A549 (cell line): Measurements from ENCODE around the gene RBP3.

Experiments used
- CHD4 ChIP-seq: fragments of 200-600 bp; sonication (generic); IDR thresholded peaks from 2 replicates; pipeline ENCODE4 v1.6.1; 2016; ENCODE audit warnings: antibody characterized with exemption, mild to moderate bottlenecking, borderline replicate concordance
- FOSB ChIP-seq: fragments of 250-450 bp; sonication (Bioruptor Pico); IDR thresholded peaks from 2 replicates; pipeline ENCODE4 v1.5.0; 2020; ENCODE audit warnings: mild to moderate bottlenecking, moderate library complexity
- HDAC2 ChIP-seq: fragments of 200-600 bp; sonication (generic); IDR thresholded peaks from 2 replicates; pipeline ENCODE4 v1.6.1; 2016
- JUN ChIP-seq, 2 experiments: fragments of >200 bp; sonication (Bioruptor Twin); formaldehyde crosslinking; IDR thresholded peaks; 2 replicates in 1 of 2; 3 replicates in 1 of 2; pipeline ENCODE4 v1.6.1; 2016 to 2017
- POLR2A ChIP-seq: IDR thresholded peaks from 2 replicates; pipeline ENCODE4 v1.6.1; 2012; ENCODE audit warnings: mild to moderate bottlenecking, low read length
- RAD21 ChIP-seq, 2 experiments: fragments of >200 bp in 1 of 2; sonication (Bioruptor Twin) in 1 of 2; formaldehyde crosslinking in 1 of 2; IDR thresholded peaks in 1 of 2; conservative IDR thresholded peaks in 1 of 2; 2 replicates in 1 of 2; 3 replicates in 1 of 2; pipeline ENCODE4 v1.6.1; 2012 to 2018; ENCODE audit warnings: inconsistent platforms in 1 of 2
- RCOR1 ChIP-seq: fragments of 150-350 bp; IDR thresholded peaks from 2 replicates; pipeline ENCODE4 v1.6.1; 2014; ENCODE audit warnings: antibody characterized with exemption, low read length, low read depth
- TF ChIP-seq, protein P1 (sequence below): fragments of >200 bp; sonication (Bioruptor Twin); formaldehyde crosslinking; IDR thresholded peaks from 3 replicates; pipeline ENCODE4 v1.5.1; 2016
- TF ChIP-seq, protein P2 (sequence below): fragments of 200-600 bp; sonication (generic); IDR thresholded peaks from 2 replicates; pipeline ENCODE4 v1.6.1; 2016; ENCODE audit warnings: antibody characterized with exemption, mild to moderate bottlenecking, moderate library complexity
- TF ChIP-seq, protein P3 (sequence below): IDR thresholded peaks from 2 replicates; pipeline ENCODE4 v1.6.1; 2012

DNA sequence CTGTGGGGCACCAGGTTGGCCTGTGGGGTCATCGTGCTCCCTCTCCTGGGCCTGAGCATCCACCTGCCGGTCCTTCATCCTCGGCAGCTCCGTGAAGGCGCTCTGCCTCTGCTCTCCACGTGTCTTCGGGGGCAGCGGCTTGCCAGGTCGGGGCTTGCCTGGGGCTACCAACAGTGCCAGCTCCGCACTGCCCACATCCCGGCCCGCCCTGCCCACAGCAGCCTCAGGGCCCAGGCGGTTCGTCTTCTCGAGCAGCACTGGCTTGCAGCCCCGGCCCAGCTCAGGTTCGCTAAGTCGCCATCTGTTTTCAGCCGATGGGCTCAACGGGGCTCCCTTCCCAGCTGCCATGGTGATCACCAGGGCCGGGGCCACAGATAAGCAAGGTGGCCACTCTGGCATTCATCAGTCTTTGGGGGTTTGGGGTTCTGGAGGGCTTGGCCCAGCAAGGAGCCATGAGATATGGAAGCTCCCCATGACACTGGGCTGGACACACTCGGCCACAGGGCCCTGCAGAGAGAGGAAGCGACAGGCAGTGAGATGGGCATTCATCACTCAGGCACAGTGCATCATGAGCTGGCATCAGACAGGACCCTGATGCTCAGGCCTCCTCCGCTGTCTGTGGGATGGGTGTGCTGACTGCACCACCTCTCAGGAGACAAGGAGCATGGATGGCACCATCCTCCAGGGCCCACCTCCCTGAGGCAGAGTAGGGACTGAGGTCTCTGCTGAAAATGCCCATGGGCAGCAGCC, 20.4 kb downstream of the RBP3 start:
- no peak for TF ChIP-seq HDAC2
- TF ChIP-seq, protein P1, sequence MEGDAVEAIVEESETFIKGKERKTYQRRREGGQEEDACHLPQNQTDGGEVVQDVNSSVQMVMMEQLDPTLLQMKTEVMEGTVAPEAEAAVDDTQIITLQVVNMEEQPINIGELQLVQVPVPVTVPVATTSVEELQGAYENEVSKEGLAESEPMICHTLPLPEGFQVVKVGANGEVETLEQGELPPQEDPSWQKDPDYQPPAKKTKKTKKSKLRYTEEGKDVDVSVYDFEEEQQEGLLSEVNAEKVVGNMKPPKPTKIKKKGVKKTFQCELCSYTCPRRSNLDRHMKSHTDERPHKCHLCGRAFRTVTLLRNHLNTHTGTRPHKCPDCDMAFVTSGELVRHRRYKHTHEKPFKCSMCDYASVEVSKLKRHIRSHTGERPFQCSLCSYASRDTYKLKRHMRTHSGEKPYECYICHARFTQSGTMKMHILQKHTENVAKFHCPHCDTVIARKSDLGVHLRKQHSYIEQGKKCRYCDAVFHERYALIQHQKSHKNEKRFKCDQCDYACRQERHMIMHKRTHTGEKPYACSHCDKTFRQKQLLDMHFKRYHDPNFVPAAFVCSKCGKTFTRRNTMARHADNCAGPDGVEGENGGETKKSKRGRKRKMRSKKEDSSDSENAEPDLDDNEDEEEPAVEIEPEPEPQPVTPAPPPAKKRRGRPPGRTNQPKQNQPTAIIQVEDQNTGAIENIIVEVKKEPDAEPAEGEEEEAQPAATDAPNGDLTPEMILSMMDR: no peak
- no peak for TF ChIP-seq CHD4
- TF ChIP-seq JUN (IDR thresholded peaks at IDR 0.05): no peak
- TF ChIP-seq, protein P2, sequence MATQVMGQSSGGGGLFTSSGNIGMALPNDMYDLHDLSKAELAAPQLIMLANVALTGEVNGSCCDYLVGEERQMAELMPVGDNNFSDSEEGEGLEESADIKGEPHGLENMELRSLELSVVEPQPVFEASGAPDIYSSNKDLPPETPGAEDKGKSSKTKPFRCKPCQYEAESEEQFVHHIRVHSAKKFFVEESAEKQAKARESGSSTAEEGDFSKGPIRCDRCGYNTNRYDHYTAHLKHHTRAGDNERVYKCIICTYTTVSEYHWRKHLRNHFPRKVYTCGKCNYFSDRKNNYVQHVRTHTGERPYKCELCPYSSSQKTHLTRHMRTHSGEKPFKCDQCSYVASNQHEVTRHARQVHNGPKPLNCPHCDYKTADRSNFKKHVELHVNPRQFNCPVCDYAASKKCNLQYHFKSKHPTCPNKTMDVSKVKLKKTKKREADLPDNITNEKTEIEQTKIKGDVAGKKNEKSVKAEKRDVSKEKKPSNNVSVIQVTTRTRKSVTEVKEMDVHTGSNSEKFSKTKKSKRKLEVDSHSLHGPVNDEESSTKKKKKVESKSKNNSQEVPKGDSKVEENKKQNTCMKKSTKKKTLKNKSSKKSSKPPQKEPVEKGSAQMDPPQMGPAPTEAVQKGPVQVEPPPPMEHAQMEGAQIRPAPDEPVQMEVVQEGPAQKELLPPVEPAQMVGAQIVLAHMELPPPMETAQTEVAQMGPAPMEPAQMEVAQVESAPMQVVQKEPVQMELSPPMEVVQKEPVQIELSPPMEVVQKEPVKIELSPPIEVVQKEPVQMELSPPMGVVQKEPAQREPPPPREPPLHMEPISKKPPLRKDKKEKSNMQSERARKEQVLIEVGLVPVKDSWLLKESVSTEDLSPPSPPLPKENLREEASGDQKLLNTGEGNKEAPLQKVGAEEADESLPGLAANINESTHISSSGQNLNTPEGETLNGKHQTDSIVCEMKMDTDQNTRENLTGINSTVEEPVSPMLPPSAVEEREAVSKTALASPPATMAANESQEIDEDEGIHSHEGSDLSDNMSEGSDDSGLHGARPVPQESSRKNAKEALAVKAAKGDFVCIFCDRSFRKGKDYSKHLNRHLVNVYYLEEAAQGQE: no peak
- TF ChIP-seq POLR2A: no peak
- no peak for TF ChIP-seq RCOR1
- TF ChIP-seq, protein P3, sequence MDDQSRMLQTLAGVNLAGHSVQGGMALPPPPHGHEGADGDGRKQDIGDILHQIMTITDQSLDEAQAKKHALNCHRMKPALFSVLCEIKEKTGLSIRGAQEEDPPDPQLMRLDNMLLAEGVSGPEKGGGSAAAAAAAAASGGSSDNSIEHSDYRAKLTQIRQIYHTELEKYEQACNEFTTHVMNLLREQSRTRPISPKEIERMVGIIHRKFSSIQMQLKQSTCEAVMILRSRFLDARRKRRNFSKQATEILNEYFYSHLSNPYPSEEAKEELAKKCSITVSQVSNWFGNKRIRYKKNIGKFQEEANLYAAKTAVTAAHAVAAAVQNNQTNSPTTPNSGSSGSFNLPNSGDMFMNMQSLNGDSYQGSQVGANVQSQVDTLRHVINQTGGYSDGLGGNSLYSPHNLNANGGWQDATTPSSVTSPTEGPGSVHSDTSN: no peak
- no peak for TF ChIP-seq RAD21 (conservative IDR thresholded peaks at IDR 0.05 in 1 of 2, IDR thresholded peaks at IDR 0.05 in 1 of 2)
- no peak for TF ChIP-seq FOSB
